WTC11 (cell line): ENCODE data around the gene TNNT3. TPM values are rescaled to one million over a fixed set of nuclear protein-coding genes. Genes with fewer than 3 reads are reported as not detected.
A peak's percentile ranks its signal among the peaks of the same experiment; 100 is the strongest.

Source experiments
- ATAC-seq: fragments of 200-7000 bp; cut with Tn5 transposase; 2 replicates; pipeline ENCODE4 v1.10.0; 2021; ENCODE audit warnings: mild to moderate bottlenecking, moderate library complexity
- CTCF ChIA-PET: fragments of 300-600 bp; sonication (Branson Sonifier 250); formaldehyde crosslinking; loops from one replicate; lab custom pipeline; 2021; ENCODE audit warnings: antibody characterized with exemption; lab: Charles Lee
- POLR2A ChIA-PET: fragments of 350-600 bp; sonication (Branson Sonifier 250); formaldehyde crosslinking; loops from one replicate; lab custom pipeline; 2021; ENCODE audit warnings: antibody characterized with exemption; lab: Charles Lee
- DNase-seq: peaks from one replicate; pipeline ENCODE4 v3.0.0; 2021; ENCODE audit warnings: low spot score
- H3K27ac Mint-ChIP-seq: 2 replicates; pipeline ENCODE4 v1.8.0; 2021; ENCODE audit warnings: mixed read lengths
- H3K27me3 Mint-ChIP-seq: 2 replicates; pipeline ENCODE4 v1.8.0; 2021; ENCODE audit warnings: low read depth, mild to moderate bottlenecking, moderate library complexity, mixed read lengths
- H3K36me3 Mint-ChIP-seq: 2 replicates; pipeline ENCODE4 v1.8.0; 2021; ENCODE audit warnings: mixed read lengths
- H3K4me1 Mint-ChIP-seq: 2 replicates; pipeline ENCODE4 v1.8.0; 2022; ENCODE audit warnings: mixed read lengths
- H3K4me3 Mint-ChIP-seq: 2 replicates; pipeline ENCODE4 v1.8.0; 2021; ENCODE audit warnings: mild to moderate bottlenecking, moderate library complexity, mixed read lengths
- H3K9me3 Mint-ChIP-seq: 2 replicates; pipeline ENCODE4 v1.8.0; 2021; ENCODE audit warnings: mixed read lengths
- ELF4 ChIP-seq: sonication (generic); formaldehyde crosslinking; IDR thresholded peaks from 2 replicates; pipeline ENCODE4 v1.8.1; 2022; ENCODE audit warnings: low read depth, mild to moderate bottlenecking, moderate library complexity, missing genetic modification reagents
- GABPB1 ChIP-seq: sonication (generic); formaldehyde crosslinking; IDR thresholded peaks from 2 replicates; pipeline ENCODE4 v1.8.1; 2023; ENCODE audit warnings: mild to moderate bottlenecking, missing genetic modification reagents
- GTF2I ChIP-seq: fragments of 250-450 bp; sonication (Bioruptor Pico); conservative IDR thresholded peaks from 2 replicates; pipeline ENCODE4 v1.4.0; 2021; ENCODE audit warnings: mild to moderate bottlenecking
- IRF2 ChIP-seq: sonication (generic); formaldehyde crosslinking; IDR thresholded peaks from 2 replicates; pipeline ENCODE4 v1.8.0; 2022; ENCODE audit warnings: low read depth, missing genetic modification reagents, borderline replicate concordance
- NFE2L1 ChIP-seq: sonication (generic); formaldehyde crosslinking; IDR thresholded peaks from 2 replicates; pipeline ENCODE4 v1.8.1; 2023; ENCODE audit warnings: missing genetic modification reagents
- NR1H2 ChIP-seq: sonication (generic); formaldehyde crosslinking; IDR thresholded peaks from 2 replicates; pipeline ENCODE4 v1.9.0; 2021; ENCODE audit warnings: mild to moderate bottlenecking, moderate library complexity, missing genetic modification reagents
- SOX15 ChIP-seq: fragments of 250-450 bp; sonication (Bioruptor Pico); IDR thresholded peaks from 2 replicates; pipeline ENCODE4 v1.9.0; 2021; ENCODE audit warnings: mild to moderate bottlenecking
- ZNF219 ChIP-seq: sonication (generic); formaldehyde crosslinking; IDR thresholded peaks from 2 replicates; pipeline ENCODE4 v1.8.0; 2023; ENCODE audit warnings: missing genetic modification reagents, mild to moderate bottlenecking, borderline replicate concordance
- ZNF263 ChIP-seq: sonication (generic); formaldehyde crosslinking; IDR thresholded peaks from 2 replicates; pipeline ENCODE4 v1.8.1; 2022; ENCODE audit warnings: low read depth, mild to moderate bottlenecking, moderate library complexity, missing genetic modification reagents
- ZNF317 ChIP-seq: sonication (generic); formaldehyde crosslinking; IDR thresholded peaks from 2 replicates; pipeline ENCODE4 v1.8.1; 2023; ENCODE audit warnings: low read depth, mild to moderate bottlenecking, moderate library complexity, missing genetic modification reagents, borderline replicate concordance
- total RNA-seq: library from RNA; stranded (reverse); gene quantifications from 3 replicates; pipeline ENCODE4 v1.2.3, GENCODE V29; 2021
- TF ChIP-seq, protein P1 (sequence below): fragments of 250-450 bp; sonication (Bioruptor Pico); IDR thresholded peaks from 2 replicates; pipeline ENCODE4 v1.9.0; 2021; ENCODE audit warnings: mild to moderate bottlenecking
- TF ChIP-seq, protein P2 (sequence below): sonication (generic); formaldehyde crosslinking; conservative IDR thresholded peaks from 2 replicates; pipeline ENCODE4 v1.8.1; 2023; ENCODE audit warnings: mild to moderate bottlenecking, low read depth, missing genetic modification reagents, moderate library complexity
- TF ChIP-seq, protein P3 (sequence below): sonication (generic); formaldehyde crosslinking; IDR thresholded peaks from 2 replicates; pipeline ENCODE4 v1.8.0; 2022; ENCODE audit warnings: missing genetic modification reagents

TNNT3 gene
- total RNA-seq, 1 experiment from 2014 or later, result not detected

DNA sequence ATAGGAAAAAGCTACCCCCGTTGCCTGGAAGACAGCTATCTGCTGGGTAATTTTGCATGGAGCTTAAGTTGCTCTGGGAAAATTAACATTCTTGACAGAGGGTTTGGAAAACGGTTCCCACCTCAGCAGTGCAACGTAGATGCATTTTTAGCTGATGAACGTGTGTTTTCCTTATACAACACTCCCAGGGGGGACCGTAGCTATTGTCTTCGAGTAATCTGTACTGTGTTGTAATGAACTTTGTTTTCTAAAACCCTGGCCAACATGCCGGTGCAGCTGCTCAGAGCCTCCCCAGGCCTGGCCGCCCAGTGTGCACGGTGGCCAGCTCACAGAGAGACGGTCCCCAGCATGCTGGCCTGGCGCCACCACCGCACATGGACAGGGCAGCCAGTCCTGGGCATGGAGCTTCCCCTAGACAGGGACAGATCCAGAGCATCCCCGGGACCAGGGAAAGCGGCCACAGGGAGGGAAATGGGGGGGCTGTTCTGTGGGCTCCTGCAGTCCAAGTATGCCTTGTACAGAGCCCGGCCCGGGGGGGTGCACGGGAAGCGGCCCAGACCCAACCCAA lies 2.2 kb downstream of the TNNT3 start (continued):
- TF ChIP-seq, protein P1, sequence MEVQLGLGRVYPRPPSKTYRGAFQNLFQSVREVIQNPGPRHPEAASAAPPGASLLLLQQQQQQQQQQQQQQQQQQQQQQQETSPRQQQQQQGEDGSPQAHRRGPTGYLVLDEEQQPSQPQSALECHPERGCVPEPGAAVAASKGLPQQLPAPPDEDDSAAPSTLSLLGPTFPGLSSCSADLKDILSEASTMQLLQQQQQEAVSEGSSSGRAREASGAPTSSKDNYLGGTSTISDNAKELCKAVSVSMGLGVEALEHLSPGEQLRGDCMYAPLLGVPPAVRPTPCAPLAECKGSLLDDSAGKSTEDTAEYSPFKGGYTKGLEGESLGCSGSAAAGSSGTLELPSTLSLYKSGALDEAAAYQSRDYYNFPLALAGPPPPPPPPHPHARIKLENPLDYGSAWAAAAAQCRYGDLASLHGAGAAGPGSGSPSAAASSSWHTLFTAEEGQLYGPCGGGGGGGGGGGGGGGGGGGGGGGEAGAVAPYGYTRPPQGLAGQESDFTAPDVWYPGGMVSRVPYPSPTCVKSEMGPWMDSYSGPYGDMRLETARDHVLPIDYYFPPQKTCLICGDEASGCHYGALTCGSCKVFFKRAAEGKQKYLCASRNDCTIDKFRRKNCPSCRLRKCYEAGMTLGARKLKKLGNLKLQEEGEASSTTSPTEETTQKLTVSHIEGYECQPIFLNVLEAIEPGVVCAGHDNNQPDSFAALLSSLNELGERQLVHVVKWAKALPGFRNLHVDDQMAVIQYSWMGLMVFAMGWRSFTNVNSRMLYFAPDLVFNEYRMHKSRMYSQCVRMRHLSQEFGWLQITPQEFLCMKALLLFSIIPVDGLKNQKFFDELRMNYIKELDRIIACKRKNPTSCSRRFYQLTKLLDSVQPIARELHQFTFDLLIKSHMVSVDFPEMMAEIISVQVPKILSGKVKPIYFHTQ (CRISPR knock-in tag), result no peak
- TF ChIP-seq ZNF263 (CRISPR knock-in tag) (no peak), NFE2L1 (no peak), NR1H2 (CRISPR knock-in tag) (no peak), SOX15 (no peak), ZNF219 (CRISPR knock-in tag) (no peak), GTF2I (CRISPR knock-in tag) (no peak), ELF4 (CRISPR knock-in tag) (no peak)
- TF ChIP-seq, protein P2, sequence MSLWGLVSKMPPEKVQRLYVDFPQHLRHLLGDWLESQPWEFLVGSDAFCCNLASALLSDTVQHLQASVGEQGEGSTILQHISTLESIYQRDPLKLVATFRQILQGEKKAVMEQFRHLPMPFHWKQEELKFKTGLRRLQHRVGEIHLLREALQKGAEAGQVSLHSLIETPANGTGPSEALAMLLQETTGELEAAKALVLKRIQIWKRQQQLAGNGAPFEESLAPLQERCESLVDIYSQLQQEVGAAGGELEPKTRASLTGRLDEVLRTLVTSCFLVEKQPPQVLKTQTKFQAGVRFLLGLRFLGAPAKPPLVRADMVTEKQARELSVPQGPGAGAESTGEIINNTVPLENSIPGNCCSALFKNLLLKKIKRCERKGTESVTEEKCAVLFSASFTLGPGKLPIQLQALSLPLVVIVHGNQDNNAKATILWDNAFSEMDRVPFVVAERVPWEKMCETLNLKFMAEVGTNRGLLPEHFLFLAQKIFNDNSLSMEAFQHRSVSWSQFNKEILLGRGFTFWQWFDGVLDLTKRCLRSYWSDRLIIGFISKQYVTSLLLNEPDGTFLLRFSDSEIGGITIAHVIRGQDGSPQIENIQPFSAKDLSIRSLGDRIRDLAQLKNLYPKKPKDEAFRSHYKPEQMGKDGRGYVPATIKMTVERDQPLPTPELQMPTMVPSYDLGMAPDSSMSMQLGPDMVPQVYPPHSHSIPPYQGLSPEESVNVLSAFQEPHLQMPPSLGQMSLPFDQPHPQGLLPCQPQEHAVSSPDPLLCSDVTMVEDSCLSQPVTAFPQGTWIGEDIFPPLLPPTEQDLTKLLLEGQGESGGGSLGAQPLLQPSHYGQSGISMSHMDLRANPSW (CRISPR knock-in tag), result no peak

DNA sequence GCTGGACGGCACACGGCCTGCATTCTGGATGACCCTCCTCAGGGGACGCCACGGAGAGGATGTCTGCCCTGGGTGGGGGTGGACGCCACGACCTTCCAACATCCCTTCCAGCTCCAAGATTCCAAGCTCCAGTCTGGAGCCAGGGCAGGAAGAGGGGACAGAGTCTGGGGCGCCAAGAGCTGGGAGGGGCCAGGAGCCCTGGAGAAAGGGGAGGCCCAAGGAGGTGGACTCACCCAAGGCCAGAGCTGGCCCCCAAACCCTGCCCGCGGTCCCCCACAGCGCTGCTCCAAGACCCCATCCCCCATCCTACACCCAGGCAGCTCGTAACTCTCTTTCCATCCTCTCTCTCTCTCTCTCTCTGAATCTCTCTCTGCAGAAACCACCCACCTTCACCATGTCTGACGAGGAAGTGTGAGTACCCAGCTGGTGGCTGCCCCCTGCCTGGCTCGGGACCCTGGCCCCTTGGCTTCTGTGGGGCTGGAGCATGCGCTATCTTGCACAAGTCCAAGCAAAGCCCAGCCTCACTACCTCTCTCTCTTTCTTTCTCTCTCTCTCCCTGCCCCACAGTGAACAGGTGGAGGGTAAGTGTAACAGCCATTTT lies 3.1 kb downstream of the TNNT3 start:
- no peak for DNase-seq
- no peak for TF ChIP-seq GABPB1 (CRISPR knock-in tag)
- no peak for TF ChIP-seq ZNF317
- no peak for TF ChIP-seq IRF2 (CRISPR knock-in tag)
- TF ChIP-seq, protein P3, sequence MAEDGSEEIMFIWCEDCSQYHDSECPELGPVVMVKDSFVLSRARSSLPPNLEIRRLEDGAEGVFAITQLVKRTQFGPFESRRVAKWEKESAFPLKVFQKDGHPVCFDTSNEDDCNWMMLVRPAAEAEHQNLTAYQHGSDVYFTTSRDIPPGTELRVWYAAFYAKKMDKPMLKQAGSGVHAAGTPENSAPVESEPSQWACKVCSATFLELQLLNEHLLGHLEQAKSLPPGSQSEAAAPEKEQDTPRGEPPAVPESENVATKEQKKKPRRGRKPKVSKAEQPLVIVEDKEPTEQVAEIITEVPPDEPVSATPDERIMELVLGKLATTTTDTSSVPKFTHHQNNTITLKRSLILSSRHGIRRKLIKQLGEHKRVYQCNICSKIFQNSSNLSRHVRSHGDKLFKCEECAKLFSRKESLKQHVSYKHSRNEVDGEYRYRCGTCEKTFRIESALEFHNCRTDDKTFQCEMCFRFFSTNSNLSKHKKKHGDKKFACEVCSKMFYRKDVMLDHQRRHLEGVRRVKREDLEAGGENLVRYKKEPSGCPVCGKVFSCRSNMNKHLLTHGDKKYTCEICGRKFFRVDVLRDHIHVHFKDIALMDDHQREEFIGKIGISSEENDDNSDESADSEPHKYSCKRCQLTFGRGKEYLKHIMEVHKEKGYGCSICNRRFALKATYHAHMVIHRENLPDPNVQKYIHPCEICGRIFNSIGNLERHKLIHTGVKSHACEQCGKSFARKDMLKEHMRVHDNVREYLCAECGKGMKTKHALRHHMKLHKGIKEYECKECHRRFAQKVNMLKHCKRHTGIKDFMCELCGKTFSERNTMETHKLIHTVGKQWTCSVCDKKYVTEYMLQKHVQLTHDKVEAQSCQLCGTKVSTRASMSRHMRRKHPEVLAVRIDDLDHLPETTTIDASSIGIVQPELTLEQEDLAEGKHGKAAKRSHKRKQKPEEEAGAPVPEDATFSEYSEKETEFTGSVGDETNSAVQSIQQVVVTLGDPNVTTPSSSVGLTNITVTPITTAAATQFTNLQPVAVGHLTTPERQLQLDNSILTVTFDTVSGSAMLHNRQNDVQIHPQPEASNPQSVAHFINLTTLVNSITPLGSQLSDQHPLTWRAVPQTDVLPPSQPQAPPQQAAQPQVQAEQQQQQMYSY (CRISPR knock-in tag), result no peak
- TF ChIP-seq, all 79 proteins: peak for 0
- Mint-ChIP-seq H3K4me3 (no peak overlapping the region), H3K27ac (peak overlapping the region; percentile 79; the same call in 1 of the 2 replicates), H3K27me3 (no peaks in the 10 kb centered on the region; the same call in 1 of the 2 replicates), H3K4me1 (no peaks in the 10 kb centered on the region), H3K9me3 (no peaks in the 10 kb centered on the region), H3K36me3 (no peaks in the 10 kb centered on the region)
- CTCF ChIA-PET, result interaction anchor here (0.6 to 2.6 kb wide), 8 partner anchors 9 to 283 kb away, joined by 3 to 27 read pairs (median 10); no protein-coding TSS in a partner anchor
- ATAC-seq, result no peak
- POLR2A ChIA-PET, result no interaction called here
